ENCODE data around the gene RGSL1.

Gene RGSL1

DNA sequence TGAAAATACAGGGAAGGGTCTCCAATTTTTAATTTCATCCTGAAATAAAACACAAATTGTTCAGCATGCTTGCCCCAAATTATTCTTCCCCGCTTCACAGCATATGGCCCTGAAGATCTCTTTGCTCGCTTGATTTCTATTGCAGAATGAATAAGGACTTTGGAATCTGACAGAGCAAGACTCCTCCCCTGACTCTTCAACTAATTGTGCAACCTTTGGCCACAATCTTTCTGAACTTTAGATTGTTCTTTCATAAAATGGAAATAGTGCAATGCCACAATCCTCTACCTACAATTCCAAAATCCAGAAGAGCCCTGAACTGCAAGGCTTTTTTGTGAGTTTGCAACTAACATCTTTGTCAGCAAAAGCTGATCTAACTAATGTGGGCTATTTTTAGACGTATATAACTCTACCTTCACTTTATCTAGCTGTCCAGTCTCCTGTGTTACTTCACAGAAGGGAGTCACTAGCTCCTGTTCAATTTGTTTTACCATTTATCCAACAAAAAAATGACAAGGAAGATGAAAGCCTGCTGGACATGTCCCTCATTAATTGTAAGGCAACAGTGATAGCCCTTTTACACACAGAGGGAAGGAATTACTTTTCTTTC lies 125.7 kb downstream of the RGSL1 start:
- in situ Hi-C loops (cut with MboI; ENCODE audit: low pct_unique_long_range_greater_than_20kb, low sequenced_read_pairs): no loop called here
- no peak for DNase-seq

DNA sequence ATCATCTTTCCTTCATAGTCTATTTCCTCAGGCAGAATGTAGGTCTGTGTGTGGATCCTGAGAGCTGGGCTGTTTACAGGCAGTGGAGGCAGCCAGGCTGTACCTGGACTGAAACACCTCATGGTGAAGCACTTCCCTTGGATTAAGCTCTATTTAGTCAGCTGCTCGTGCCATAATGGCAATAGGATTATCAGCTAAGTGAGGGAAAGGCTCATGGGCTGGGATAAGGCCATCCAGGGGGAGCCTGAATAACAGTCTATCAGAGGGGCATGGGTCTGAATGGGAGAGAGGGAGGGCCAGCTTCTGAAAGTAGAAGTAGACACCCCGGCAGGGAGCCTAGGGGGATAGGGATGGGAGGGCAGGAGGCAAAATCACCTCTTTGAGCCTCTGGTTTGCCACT lies 130.8 kb downstream of the RGSL1 start:
- no peak for DNase-seq
- in situ Hi-C loops (cut with MboI; ENCODE audit: low pct_unique_long_range_greater_than_20kb, low sequenced_read_pairs): no loop called here

DNA sequence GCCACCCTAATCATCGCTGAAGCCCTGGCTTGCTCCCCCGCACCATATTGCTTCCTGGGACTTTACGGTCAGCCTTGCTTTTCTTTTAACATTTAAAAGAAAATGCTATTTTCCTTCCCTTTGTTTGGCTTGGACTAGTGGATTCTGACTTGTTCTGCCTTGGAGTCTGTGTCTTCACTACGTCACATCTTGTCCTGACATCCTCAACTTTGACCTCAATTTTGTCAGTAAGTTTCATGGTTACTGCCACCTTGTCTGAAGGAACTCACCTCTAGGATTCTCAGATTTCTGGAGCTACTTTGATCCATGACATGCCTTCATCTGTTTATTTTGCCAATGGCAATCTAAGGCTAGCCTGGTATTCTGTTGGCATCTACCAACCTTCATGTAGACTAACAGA lies 134.8 kb downstream of the RGSL1 start:
- no peak for DNase-seq
- in situ Hi-C loops (cut with MboI; ENCODE audit: low pct_unique_long_range_greater_than_20kb, low sequenced_read_pairs): no loop called here

DNA sequence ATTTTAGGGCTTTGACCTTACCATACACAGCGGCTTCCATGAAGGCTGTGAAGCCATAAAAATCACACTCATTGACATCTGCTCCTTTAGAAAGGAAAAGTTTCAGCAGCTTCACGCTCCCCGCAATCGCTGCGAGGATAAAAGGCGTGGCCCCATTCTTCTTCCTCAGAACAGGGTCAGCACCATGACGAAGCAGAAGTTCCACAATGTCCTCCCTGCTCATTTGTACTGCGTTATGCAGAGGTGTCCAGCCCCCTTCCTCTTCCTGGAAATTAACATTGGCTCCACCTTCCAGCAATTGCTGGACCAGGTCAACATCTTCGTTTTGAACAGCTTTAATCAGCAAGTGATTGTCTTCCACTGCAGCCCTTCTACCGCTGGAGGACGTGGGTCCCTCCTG lies 136.4 kb downstream of the RGSL1 start:
- DNase-seq: no peak
- in situ Hi-C loops (cut with MboI; ENCODE audit: low pct_unique_long_range_greater_than_20kb, low sequenced_read_pairs): no loop called here

DNA sequence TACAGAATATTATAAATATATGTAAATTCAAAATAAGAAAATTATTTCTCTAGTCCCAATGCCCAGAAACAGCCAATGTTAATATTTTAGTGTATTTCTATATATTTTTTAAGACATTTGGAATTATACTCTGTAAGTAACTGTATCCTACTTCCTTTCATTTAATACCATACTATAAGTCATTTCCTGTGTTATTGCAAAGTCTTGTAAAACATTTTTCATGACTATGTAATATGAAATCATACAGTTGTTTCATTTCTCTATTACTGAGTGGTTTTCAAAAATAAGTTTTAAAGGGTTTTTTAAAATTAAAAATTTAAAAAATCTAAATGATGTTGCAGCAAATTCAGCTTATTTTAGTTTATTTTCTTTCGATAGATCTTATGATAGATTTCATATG lies 137.1 kb downstream of the RGSL1 start:
- in situ Hi-C loops (cut with MboI; ENCODE audit: low pct_unique_long_range_greater_than_20kb, low sequenced_read_pairs): no loop called here
- no peak for DNase-seq

DNA sequence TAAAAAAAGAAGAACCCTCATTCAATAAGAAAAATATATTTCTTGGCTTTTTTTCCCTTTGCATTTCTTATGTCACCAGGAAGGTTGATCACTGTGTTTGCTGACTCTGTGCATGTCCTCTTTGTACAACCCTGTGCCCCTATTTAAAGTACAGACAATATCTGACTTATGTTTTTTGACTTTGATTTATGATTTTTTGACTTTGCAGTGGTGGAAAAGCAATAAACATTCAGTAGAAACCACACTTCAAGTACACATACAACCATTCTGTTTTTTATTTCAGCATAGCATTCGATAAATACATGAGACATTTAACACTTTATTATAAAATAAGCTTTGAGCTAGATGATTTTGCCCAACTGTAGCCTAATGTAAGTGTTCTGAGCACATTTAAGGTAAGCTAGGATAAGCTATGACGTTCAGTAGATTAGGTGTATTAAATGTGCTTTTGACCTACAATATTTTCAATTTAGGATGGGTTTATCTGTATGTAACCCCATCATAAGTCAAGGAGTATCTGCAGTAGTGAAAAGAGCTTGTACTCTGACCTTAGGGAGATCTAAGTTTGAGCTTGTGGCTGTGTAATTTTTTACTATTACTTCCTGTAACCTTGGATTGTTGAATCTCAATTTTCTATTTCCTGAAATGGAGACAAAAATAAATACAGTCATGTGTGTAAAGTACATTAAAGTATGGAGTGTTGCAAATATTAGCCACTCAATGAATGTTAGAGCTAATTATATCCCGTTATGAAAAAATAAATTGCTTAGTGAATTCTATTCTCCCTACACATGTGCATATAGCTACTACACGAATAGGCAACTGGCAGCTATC lies 137.9 kb downstream of the RGSL1 start:
- DNase-seq: no peak
- in situ Hi-C loops (cut with MboI; ENCODE audit: low pct_unique_long_range_greater_than_20kb, low sequenced_read_pairs): no loop called here

DNA sequence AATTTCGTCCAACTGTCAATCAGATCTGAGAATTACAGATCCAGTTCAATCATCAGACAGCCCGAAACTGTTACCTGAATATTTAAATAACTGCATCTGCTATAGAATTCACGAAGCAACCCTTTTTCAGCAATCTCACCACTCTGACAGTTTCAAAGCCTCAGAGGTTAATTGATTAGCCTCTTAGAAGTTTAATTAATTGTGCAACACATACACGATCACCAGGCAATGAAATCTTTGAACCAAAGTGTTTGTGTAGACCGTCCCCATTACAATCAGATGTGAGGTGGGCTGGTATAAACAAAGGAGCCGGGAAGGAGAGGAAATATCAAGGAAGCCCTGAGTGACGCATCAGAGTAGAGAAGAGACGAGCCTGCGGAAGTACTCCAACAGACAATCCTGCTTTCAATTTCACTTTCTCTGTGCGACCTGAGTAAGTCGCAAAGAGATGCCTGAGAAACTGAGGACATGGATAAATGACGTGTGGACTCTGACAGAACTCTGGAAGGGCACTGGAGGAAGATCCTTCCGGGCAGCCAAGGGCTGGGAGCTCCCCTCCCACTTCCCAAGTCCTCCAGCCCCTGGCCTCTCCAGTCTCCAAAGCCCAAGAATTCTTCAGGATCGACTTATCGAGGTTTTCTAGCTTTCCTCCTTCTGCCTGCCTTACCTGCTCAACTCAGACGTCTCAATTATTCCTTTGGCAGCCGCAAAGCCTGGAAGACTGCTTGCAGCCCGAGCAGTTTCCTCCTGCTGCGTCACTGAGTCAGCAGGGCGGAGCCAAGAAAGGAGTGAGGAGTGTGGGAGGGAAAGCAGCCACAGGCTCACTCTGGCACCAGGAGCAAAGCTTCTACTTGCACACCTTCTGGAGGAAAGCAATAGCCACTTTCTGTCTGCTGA lies 138.8 kb downstream of the RGSL1 start, which contains the start of gene RNASEL:
Gene RNASEL, minus strand, starts transcription at position 757 of the 897 bp plus-strand sequence. CDS start 2,450 bp downstream, outside the sequence.
- peak; percentile 70 for DNase-seq
- in situ Hi-C loops (cut with MboI; ENCODE audit: low pct_unique_long_range_greater_than_20kb, low sequenced_read_pairs): no loop called here

DNA sequence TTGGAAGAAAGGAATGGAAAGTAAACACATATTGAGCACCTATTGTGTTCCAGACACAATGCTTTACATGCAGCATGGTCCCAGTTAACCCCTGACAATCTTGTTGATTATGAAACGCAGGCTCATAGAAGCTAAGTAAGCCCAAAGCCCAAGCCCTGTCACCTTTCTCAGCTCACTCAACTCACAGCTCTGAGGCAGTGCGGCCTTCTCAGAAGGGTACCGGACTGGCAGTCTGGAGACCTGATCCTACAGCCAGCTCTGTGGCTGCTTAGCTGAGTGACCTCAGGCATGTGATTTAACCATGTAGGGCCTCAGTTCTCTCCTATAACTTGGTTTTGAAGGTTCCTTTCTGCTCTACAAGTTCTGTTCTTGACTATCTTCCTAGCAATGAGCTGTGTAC lies 139.6 kb downstream of the RGSL1 start:
- in situ Hi-C loops (cut with MboI; ENCODE audit: low pct_unique_long_range_greater_than_20kb, low sequenced_read_pairs): no loop called here
- DNase-seq: no peak

DNA sequence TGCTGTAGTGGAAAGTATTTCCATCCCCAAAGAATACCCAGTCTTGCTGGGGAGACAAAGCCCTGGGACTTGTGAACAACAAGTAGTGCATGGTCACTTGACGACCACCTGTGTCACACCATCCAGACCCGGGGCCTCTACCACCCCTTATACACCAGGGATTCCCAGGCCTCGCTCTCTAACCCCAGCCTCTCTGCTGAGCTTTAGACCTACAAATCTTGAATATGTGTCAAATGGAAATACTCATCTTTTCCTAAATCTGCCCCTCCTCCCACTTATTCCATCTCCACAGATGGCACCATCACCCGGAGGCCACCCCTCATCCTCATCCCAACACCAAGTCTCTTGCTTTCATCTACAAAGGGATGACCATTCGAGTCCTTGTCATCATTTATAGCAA lies 140.0 kb downstream of the RGSL1 start:
- DNase-seq: no peak
- in situ Hi-C loops (cut with MboI; ENCODE audit: low pct_unique_long_range_greater_than_20kb, low sequenced_read_pairs): no loop called here

DNA sequence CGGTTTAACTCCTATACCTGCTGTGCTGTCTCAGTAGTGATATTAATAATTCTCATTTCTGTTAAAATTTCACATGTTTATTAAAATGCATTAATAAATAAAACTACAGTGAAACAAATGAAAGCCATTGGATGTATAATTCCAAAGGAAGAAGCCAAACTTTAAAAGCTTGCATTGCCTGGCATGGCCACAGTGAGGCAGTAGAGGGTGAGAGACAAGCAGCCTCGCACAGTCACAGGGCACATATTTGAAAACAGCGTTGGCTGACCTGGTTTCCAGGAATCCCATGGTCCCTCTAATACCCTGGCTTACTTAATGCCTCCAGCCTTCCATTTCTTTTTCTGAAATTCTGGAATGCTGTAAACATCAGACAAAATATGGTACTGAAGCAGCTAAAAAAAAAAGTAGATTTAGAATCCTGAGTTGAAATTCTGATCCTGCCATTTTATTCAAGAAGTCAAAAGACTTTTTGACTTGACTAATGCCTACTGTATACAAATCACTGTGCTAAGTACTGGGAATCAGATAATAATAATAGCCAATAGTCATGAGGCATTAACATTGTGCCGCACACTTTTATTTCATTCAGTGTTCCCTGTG lies 145.8 kb downstream of the RGSL1 start:
- DNase-seq: peak; percentile 59
- in situ Hi-C loops (cut with MboI; ENCODE audit: low pct_unique_long_range_greater_than_20kb, low sequenced_read_pairs): no loop called here

DNA sequence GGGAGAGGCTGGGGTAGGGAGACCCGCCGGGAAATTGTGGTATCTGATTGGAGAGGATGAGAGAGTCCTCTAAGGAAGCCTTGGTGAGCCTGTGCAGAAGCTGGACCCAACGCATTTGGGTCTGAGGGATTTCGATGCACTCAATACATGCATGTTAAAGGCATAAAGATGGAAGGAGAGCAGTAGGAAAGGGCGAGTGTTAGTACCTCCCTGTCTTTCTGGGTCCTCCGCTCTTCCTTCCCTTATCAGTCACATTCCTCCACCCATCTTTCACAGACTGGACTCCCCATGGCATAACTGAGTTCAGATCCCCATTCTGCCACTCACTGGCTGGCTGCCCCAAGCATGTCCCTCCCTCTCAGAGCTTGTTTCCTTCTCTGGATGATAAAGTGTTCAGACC lies 147.0 kb downstream of the RGSL1 start:
- in situ Hi-C loops (cut with MboI; ENCODE audit: low pct_unique_long_range_greater_than_20kb, low sequenced_read_pairs): no loop called here
- DNase-seq: no peak

DNA sequence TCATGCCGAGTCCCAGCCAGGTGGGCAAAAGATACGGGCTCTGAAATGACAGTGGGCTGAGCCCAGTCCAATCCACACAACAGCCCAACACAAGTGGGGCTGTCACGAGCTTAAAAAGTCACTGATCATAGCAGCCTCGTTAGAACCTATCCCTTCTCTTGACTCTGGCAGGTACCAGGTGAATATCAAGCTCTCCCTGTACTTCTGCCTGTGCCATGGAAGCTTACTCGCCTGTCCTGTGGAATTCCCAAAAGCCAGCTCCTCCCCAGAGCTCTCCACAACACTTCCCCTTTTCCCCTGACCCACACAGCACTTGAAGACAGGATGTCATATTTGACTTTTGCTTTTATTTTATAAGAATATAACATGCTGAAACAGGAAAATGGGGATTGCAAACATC lies 148.3 kb downstream of the RGSL1 start:
- DNase-seq: no peak
- in situ Hi-C loops (cut with MboI; ENCODE audit: low pct_unique_long_range_greater_than_20kb, low sequenced_read_pairs): no loop called here

DNA sequence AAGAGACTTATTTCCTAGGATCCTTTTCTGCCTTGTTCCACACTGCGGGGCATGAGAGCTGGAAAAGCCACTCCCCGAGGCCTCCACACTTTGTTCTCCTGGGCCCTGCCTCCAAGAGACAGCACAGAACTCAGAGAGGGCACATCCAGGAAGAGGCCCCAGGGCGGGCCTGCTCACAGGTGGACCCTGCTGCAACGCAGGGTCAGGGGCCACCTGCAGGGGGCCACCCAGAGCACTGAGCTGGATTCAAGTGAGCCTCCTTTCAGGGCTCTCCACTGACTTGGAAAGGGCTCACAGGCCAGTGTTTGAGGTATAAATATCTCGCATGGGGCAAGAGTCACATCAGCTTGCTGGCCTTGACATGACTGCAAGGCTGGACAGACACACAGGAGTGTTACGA lies 149.4 kb downstream of the RGSL1 start:
- no peak for DNase-seq
- in situ Hi-C loops (cut with MboI; ENCODE audit: low pct_unique_long_range_greater_than_20kb, low sequenced_read_pairs): no loop called here

DNA sequence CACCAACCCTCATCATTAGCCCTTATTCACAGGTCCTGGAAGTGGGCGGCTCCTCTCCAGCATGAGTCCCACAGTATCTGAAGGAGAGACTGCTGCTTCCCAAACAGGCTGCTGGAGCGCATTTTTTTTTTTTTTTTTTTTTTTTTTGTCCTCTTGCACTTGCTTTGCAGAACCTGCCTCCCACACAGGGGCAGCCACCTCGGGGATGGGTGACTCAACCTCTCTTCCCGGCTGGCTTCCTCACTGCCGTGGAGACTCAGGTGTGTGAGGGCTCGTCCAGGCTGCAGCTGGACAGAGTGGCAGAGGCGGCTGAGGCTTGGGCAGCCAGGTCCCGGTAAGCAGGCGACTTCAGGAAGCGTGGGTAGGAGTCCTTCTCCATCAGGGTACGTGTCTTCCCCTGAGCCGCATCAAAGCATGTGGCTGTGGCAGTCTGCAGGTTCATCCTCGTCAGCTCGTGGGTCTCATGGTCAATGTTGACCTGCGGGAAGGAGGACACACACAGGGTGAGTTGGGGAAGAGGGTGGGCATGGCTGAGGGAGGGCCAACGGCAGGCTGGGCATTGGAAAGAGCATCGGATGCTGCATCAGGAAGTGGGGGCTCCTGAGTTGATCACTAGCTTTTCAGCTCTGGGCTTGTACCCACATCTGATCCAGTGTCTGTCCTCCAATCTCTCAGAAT lies 150.2 kb downstream of the RGSL1 start:
- no peak for DNase-seq
- in situ Hi-C loops (cut with MboI; ENCODE audit: low pct_unique_long_range_greater_than_20kb, low sequenced_read_pairs): loop anchor here (10.0 kb wide), 1 partner anchor 185 kb away; the partner anchor contains the start of gene NPL

DNA sequence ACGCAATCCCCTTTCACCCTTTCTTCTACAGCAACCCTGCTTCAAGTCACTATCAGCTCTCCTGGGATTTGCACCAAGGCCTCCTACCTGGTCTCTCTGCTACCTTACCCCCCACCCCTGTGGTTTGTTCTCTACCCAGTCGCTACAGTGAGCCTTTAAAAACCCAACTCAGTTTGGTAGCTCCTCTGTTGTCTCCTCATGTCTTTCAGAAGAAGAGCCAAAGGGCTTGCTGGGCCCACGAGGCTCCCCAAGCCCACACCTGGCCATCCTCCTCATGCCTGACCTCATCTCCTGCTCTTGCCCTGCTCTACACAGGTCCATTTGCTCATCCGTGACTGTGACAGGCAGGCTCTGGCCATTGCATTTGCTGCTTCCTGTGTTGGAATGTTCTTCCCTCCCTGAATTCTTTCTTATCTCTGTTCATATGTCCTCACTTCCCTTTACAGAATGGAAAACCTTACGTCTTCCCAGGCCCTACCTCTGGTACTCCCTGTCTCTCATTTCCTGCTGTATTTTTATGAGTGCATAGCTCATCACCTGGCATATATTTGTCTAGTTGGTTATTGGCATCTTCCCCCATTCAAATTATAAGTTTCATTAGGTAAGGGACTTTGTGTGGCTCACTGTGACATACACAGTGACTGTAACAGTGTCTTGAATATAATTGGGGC lies 150.9 kb downstream of the RGSL1 start:
- DNase-seq: no peak
- in situ Hi-C loops (cut with MboI; ENCODE audit: low pct_unique_long_range_greater_than_20kb, low sequenced_read_pairs): loop anchor here (10.0 kb wide), 1 partner anchor 184 kb away; the partner anchor contains the start of gene NPL

DNA sequence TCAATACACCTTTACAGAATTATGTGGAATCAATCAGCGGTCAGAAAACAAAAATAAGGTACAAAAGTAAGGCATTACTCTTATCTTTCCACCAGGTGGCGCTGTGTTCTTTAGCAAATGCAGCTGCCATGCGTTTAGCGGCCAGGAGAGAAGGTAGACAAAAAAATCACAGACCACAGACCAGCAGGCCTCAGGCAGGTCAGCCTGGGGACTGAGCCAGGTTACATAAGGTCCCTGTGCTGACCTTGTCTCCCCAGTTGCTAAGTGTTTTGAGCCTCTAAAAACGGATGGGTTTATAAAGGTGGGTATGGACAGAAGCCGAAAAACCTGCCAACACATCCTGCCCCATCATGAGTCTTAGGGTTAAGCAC lies 151.5 kb downstream of the RGSL1 start:
- peak; percentile 63 for DNase-seq
- in situ Hi-C loops (cut with MboI; ENCODE audit: low pct_unique_long_range_greater_than_20kb, low sequenced_read_pairs): loop anchor here (10.0 kb wide), 1 partner anchor 183 kb away; the partner anchor contains the start of gene NPL

DNA sequence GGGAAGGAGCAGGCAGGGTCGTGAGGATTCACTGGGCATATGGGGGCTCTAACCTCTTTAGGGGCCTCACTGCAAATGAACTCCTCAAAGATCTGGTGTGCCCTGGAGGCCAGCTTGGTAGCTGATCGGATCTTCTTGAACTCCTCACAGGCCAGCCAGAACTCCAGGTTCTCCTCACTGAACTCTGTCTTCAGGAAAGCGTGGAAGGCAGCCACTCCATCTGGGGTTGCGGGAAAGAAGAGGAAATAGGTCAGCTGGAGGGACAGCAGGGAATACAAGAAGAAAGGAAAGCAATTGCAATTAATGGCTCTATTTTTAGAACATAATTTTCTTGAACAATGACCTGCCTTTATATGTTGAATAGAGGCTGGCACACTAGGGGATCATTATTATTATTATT lies 152.0 kb downstream of the RGSL1 start:
- in situ Hi-C loops (cut with MboI; ENCODE audit: low pct_unique_long_range_greater_than_20kb, low sequenced_read_pairs): loop anchor here (10.0 kb wide), 1 partner anchor 183 kb away; the partner anchor contains the start of gene NPL
- no peak for DNase-seq
